Kidney (tissue), 14 donors: Measurements from ENCODE around the gene PLD5. TPM values are rescaled to one million over a fixed set of nuclear protein-coding genes. Genes with fewer than 3 reads are reported as not detected.

ENCODE experiments used
- DNase-seq, 5 donors: peaks; one replicate each; pipeline ENCODE4 v3.0.0-alpha.2; 2013 to 2020
- FAIRE-seq: peaks from 2 replicates; lab custom pipeline; 2012; peaks lifted over from hg19 to GRCh38; lab: Jason Lieb, UNC
- H3K27ac ChIP-seq, 2 donors: one replicate each; pipeline ENCODE4 v1.7.0; 2013; ENCODE audit warnings: low read depth in 2 of 2, low read length in 2 of 2, inconsistent platforms in 1 of 2
- H3K27me3 ChIP-seq: one replicate; pipeline ENCODE4 v1.7.1; 2013; ENCODE audit warnings: low read length, inconsistent platforms; ENCODE audit not compliant: control insufficient read depth, insufficient read depth
- H3K36me3 ChIP-seq, 3 donors: one replicate each; pipeline versions ENCODE4 v1.7.0 to v1.7.1; 2013; ENCODE audit warnings: low read length in 3 of 3, control low read depth in 1 of 3, inconsistent platforms in 1 of 3; ENCODE audit not compliant: insufficient read depth in 3 of 3, control insufficient read depth in 2 of 3
- H3K4me1 ChIP-seq, 3 donors: one replicate each; pipeline versions ENCODE4 v1.7.0 to v1.7.1; 2013; ENCODE audit warnings: low read length in 3 of 3, inconsistent platforms in 1 of 3, low read depth in 1 of 3; ENCODE audit not compliant: control insufficient read depth in 2 of 3, insufficient read depth in 2 of 3
- H3K4me3 ChIP-seq, 3 donors: one replicate each; pipeline versions ENCODE4 v1.7.0 to v1.8.1; 2013; ENCODE audit warnings: low read length in 3 of 3, control low read depth in 1 of 3, inconsistent platforms in 1 of 3
- H3K9ac ChIP-seq, 3 donors: one replicate each; pipeline versions ENCODE4 v1.7.0 to v1.7.1; 2013; ENCODE audit warnings: low read length in 3 of 3, control low read depth in 1 of 3, inconsistent platforms in 1 of 3
- H3K9me3 ChIP-seq, 3 donors: one replicate each; pipeline versions ENCODE4 v1.7.0 to v1.7.1; 2013; ENCODE audit warnings: low read length in 3 of 3, control low read depth in 1 of 3, inconsistent platforms in 1 of 3; ENCODE audit not compliant: control insufficient read depth in 2 of 3, insufficient read depth in 1 of 3
- intact Hi-C: fragments of 100-400 bp; cut with DNase I; formaldehyde crosslinking; loops from one replicate; pipeline ENCODE4 v1.11.1; 2022
- polyA plus RNA-seq: library from polyadenylated mRNA; stranded (reverse); fragments of 350-450 nt; fragmentation: Illumina TruSeq; extraction: RNeasy Lipid Tissue Mini Kit (QIAGEN cat#74804); gene quantifications from one replicate; pipeline ENCODE4 v1.2.3, GENCODE V29; 2014; ENCODE audit warnings: low read depth, low replicate concordance; ENCODE audit not compliant: insufficient read depth
- total RNA-seq: library from RNA; stranded (reverse); fragmentation: NEBNext Ultra II Directional; extraction: Animal tissue kit (Norgen Biotek cat#: 25700); gene quantifications from one replicate; pipeline ENCODE4 v1.2.1, GENCODE V29; 2021
- TF ChIP-seq, protein P1 (sequence below): IDR thresholded peaks from 3 replicates; pipeline ENCODE4 v1.5.1; 2012; ENCODE audit warnings: mild to moderate bottlenecking, moderate library complexity, borderline replicate concordance; ENCODE audit not compliant: insufficient read depth; ENCODE audit errors: extremely low read depth
- donor health status: control.
- donor health status: control.
- donor health status: control.
- donor health status: control.
- donor health status: control.
- donor health status: DM: yes; HTN: yes; CAD: no.
- donor health status: Normal renal cell carcinoma (clear cell type).

Gene PLD5
- total and polyA plus RNA-seq, 2 donors from 2014 or later: 0.24 to 0.47 TPM

DNA sequence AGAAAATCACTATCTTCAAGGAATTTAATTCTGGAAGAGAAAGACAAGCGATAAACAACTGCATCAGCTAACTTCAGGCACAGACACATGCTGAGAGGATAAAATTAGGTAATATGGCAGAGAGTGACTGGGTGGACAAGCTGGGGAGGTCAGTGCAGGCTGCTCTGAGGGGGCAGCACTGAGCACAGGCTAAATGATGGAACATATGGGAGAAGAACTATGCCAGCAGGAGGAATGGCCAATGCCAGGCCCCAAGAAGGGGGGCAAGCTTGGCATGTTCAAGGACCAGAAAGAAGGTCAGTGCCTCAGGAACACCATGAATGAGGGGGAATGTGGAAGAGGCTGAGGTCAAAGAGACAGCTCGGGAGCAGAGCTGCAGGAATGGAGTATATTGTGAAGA lies 334.9 kb downstream of the PLD5 start:
- TF ChIP-seq, protein P1, sequence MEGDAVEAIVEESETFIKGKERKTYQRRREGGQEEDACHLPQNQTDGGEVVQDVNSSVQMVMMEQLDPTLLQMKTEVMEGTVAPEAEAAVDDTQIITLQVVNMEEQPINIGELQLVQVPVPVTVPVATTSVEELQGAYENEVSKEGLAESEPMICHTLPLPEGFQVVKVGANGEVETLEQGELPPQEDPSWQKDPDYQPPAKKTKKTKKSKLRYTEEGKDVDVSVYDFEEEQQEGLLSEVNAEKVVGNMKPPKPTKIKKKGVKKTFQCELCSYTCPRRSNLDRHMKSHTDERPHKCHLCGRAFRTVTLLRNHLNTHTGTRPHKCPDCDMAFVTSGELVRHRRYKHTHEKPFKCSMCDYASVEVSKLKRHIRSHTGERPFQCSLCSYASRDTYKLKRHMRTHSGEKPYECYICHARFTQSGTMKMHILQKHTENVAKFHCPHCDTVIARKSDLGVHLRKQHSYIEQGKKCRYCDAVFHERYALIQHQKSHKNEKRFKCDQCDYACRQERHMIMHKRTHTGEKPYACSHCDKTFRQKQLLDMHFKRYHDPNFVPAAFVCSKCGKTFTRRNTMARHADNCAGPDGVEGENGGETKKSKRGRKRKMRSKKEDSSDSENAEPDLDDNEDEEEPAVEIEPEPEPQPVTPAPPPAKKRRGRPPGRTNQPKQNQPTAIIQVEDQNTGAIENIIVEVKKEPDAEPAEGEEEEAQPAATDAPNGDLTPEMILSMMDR: no peak
- intact Hi-C loops: no loop called here
- H3K4me3 ChIP-seq: no peak overlapping the region
- no peaks in the 10 kb centered on the region for H3K27me3 ChIP-seq
- H3K27ac ChIP-seq: no peak overlapping the region
- H3K36me3 ChIP-seq: no peaks in the 10 kb centered on the region
- H3K9me3 ChIP-seq: no peaks in the 10 kb centered on the region
- DNase-seq (no peak), FAIRE-seq (no peak)
- H3K4me1 ChIP-seq: no peaks in the 10 kb centered on the region
- H3K9ac ChIP-seq: no peak overlapping the region

- intact Hi-C loops: no loop called here
- TF ChIP-seq, protein P1: no peak
These were observed 336.7 kb downstream of the PLD5 start for GRCh38 chr1:242187816-242188215.

DNA sequence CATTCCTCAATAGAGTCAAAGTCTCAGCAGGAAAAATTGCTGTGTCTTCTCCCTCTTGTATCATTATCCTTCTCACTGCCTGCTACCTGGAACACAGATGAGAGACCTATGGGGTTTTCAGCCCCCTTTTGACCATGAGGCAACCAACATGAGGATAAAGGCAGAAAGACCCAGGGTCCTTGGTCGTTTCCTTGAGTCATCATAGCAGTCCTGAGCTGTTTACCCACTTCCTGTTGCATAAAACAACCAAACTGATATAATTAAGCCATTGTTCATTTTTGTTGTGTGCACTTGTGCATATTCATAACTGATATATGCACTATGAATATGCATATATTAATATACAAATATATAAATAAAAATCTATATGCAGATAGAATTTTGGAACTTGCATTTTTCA lies 337.3 kb downstream of the PLD5 start:
- Histone ChIP-seq H3K36me3 (no peaks in the 10 kb centered on the region), H3K9me3 (no peaks in the 10 kb centered on the region), H3K4me3 (no peak overlapping the region), H3K4me1 (no peaks in the 10 kb centered on the region), H3K27ac (no peak overlapping the region), H3K27me3 (no peaks in the 10 kb centered on the region), H3K9ac (no peak overlapping the region)
- DNase-seq (no peak), FAIRE-seq (no peak)
- TF ChIP-seq, protein P1: no peak
- intact Hi-C loops: no loop called here

More at GRCh38 chr1:242187816-242188215, 336.7 kb downstream of the PLD5 start:
- no peaks in the 10 kb centered on the region for H3K9me3 ChIP-seq
- H3K4me1 ChIP-seq: no peaks in the 10 kb centered on the region
- FAIRE-seq (no peak), DNase-seq (no peak)
- no peaks in the 10 kb centered on the region for H3K36me3 ChIP-seq
- H3K27me3 ChIP-seq: no peaks in the 10 kb centered on the region
- no peak overlapping the region for H3K27ac ChIP-seq
- no peak overlapping the region for H3K9ac ChIP-seq
- no peak overlapping the region for H3K4me3 ChIP-seq

DNA sequence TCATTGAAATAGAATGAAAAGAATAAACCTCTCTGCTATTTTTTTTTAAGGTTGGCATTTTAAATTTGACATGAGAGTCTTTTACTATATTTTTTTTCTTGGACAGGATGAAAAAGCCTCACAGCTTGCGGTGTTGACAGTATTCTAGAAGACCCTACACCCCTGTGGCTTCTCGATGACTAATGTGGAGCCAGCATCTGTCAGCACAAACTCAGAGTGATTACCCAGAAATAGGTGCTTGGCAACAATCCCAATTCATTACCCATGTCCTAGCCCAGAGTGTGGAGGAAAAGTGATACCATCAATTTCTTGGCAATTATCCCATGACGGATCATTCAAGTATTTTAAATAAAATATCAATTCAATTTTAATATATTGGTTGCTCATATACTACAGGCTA lies 338.8 kb downstream of the PLD5 start:
- Histone ChIP-seq H3K9me3 (no peaks in the 10 kb centered on the region), H3K4me1 (no peaks in the 10 kb centered on the region), H3K27ac (no peak overlapping the region), H3K9ac (no peak overlapping the region), H3K36me3 (no peaks in the 10 kb centered on the region), H3K27me3 (no peaks in the 10 kb centered on the region), H3K4me3 (no peak overlapping the region)
- no peak for FAIRE-seq
- TF ChIP-seq, protein P1: no peak
- DNase-seq: no peak
- intact Hi-C loops: no loop called here
